ENCODE data around the gene GFOD2. TPM values are rescaled to one million over a fixed set of nuclear protein-coding genes. Genes with fewer than 3 reads are reported as not detected.

The GFOD2 gene
- polyA plus RNA-seq, 3 donors, result 3.7 to 9.4 (median 3.8) TPM

GRCh38 chr16:67750466-67750865 lies 31.4 kb upstream of the GFOD2 start:
- no peak for DNase-seq
- Histone ChIP-seq H3K9me3 (replicated peaks in 1 of 2; ENCODE audit: control insufficient read depth in 1 of 2, insufficient read depth in 1 of 2, low read length in 2 of 2) (no peaks in the 10 kb centered on the region), H3K9ac (ENCODE audit: insufficient read depth, low read length, poor library complexity, severe bottlenecking) (no peak overlapping the region), H3K4me3 (replicated peaks in 1 of 3; ENCODE audit: low read depth in 2 of 3, low read length in 3 of 3) (no peak overlapping the region), H4K20me1 (ENCODE audit: insufficient read depth, low read length) (peaks cover 6% of the 10 kb centered on the region), H3K79me2 (ENCODE audit: insufficient read depth, low read length) (no peaks in the 10 kb centered on the region), H3K4me2 (replicated peaks; ENCODE audit: extremely low read depth, low read length, poor library complexity, severe bottlenecking) (no peak overlapping the region), H3K36me3 (replicated peaks in 1 of 2; ENCODE audit: control insufficient read depth in 1 of 2, insufficient read depth in 2 of 2, low read length in 2 of 2) (peaks cover 4 to 23% of the 10 kb centered on the region in 2 donors), H2AFZ (ENCODE audit: insufficient read depth, low read depth, low read length, poor library complexity, severe bottlenecking) (no peak overlapping the region), H3K27me3 (ENCODE audit: control insufficient read depth in 2 of 2, insufficient read depth in 2 of 2, low read length in 2 of 2) (no peaks in the 10 kb centered on the region), H3K27ac (ENCODE audit: low read depth in 1 of 2, low read length in 2 of 2) (no peak overlapping the region), H3K4me1 (ENCODE audit: control insufficient read depth in 1 of 2, insufficient read depth in 2 of 2, low read length in 2 of 2) (no peaks in the 10 kb centered on the region)
- no peak for TF ChIP-seq CTCF (IDR thresholded peaks at IDR 0.05)
- intact Hi-C loops (cut with micrococcal nuclease), result no loop called here
- Mint-ChIP-seq H3K9me3 (no peaks in the 10 kb centered on the region), H3K27me3 (ENCODE audit: low read depth in 3 of 3) (no peaks in the 10 kb centered on the region), H3K4me1 (no peaks in the 10 kb centered on the region), H3K27ac (peak overlapping the region in 1 of 7 donors; percentile 50), H3K4me3 (no peak overlapping the region), H3K36me3 (peaks cover 18 to 37% of the 10 kb centered on the region in 2 donors)
- no CpG with 5 or more reads among the region's 6 CpGs for WGBS (ENCODE audit: insufficient coverage)

DNA sequence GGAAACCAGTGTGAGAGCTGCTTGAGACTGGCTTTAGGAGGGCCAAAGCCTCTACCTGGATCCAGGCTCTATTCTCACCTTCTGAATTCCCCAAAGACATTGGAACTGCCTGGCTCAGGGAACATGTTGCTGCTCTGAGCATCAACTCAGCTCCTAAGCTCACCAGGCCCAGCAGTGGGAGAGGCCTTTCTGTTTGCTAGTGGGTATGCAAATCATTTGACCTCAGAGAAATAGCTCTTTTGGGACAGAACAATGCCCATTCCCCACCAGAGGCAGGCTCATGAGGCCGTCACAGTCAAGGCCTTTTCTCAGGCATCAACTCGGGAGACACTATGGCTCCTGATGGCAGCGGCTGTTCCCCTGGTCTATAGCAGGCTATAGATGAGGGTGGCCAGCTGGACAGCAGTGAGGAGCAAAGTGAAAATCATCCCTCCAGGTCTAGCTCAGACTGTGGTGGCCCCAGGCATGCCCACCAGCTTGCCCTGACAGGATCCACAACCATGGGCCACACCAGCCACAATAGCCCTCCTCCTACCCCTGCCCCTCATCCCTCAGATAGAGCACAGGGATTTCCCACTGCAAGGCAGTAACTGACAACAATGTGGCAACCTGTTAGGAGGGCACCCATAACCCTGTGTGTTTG lies 30.4 kb upstream of the GFOD2 start:
- Mint-ChIP-seq H3K4me1 (no peaks in the 10 kb centered on the region), H3K9me3 (no peaks in the 10 kb centered on the region), H3K27me3 (ENCODE audit: low read depth in 3 of 3) (no peaks in the 10 kb centered on the region), H3K27ac (no peak overlapping the region), H3K4me3 (no peak overlapping the region), H3K36me3 (peaks cover 20 to 34% of the 10 kb centered on the region in 2 donors)
- no peak overlapping the region for H2AFZ ChIP-seq (ENCODE audit: insufficient read depth, low read depth, low read length, poor library complexity, severe bottlenecking)
- DNase-seq, result no peak
- H3K36me3 ChIP-seq (replicated peaks in 1 of 2; ENCODE audit: control insufficient read depth in 1 of 2, insufficient read depth in 2 of 2, low read length in 2 of 2), result peaks cover 4 to 19% of the 10 kb centered on the region in 2 donors
- H4K20me1 ChIP-seq (ENCODE audit: insufficient read depth, low read length), result no peaks in the 10 kb centered on the region
- H3K9me3 ChIP-seq (replicated peaks in 1 of 2; ENCODE audit: control insufficient read depth in 1 of 2, insufficient read depth in 1 of 2, low read length in 2 of 2), result no peaks in the 10 kb centered on the region
- no peak for TF ChIP-seq CTCF (IDR thresholded peaks at IDR 0.05)
- H3K27me3 ChIP-seq (ENCODE audit: control insufficient read depth in 2 of 2, insufficient read depth in 2 of 2, low read length in 2 of 2), result no peaks in the 10 kb centered on the region
- H3K79me2 ChIP-seq (ENCODE audit: insufficient read depth, low read length), result no peaks in the 10 kb centered on the region
- H3K4me3 ChIP-seq (replicated peaks in 1 of 3; ENCODE audit: low read depth in 2 of 3, low read length in 3 of 3), result no peak overlapping the region
- WGBS (ENCODE audit: insufficient coverage), result 100% methylated on average over 2 of the region's 3 CpGs
- H3K9ac ChIP-seq (ENCODE audit: insufficient read depth, low read length, poor library complexity, severe bottlenecking), result no peak overlapping the region
- intact Hi-C loops (cut with micrococcal nuclease), result no loop called here
- no peak overlapping the region for H3K4me2 ChIP-seq (replicated peaks; ENCODE audit: extremely low read depth, low read length, poor library complexity, severe bottlenecking)
- no peaks in the 10 kb centered on the region for H3K4me1 ChIP-seq (ENCODE audit: control insufficient read depth in 1 of 2, insufficient read depth in 2 of 2, low read length in 2 of 2)
- H3K27ac ChIP-seq (ENCODE audit: low read depth in 1 of 2, low read length in 2 of 2), result no peak overlapping the region
